Kidney (tissue), 14 donors: Measurements from ENCODE around the gene NBEA. TPM values are rescaled to one million over a fixed set of nuclear protein-coding genes. Genes with fewer than 3 reads are reported as not detected.

Experiments used
- DNase-seq, 5 donors: peaks; one replicate each; pipeline ENCODE4 v3.0.0-alpha.2; 2013 to 2020
- FAIRE-seq: peaks from 2 replicates; lab custom pipeline; 2012; peaks lifted over from hg19 to GRCh38; lab: Jason Lieb, UNC
- H3K27ac ChIP-seq, 2 donors: one replicate each; pipeline ENCODE4 v1.7.0; 2013; ENCODE audit warnings: low read depth in 2 of 2, low read length in 2 of 2, inconsistent platforms in 1 of 2
- H3K27me3 ChIP-seq: one replicate; pipeline ENCODE4 v1.7.1; 2013; ENCODE audit warnings: low read length, inconsistent platforms; ENCODE audit not compliant: control insufficient read depth, insufficient read depth
- H3K36me3 ChIP-seq, 3 donors: one replicate each; pipeline versions ENCODE4 v1.7.0 to v1.7.1; 2013; ENCODE audit warnings: low read length in 3 of 3, control low read depth in 1 of 3, inconsistent platforms in 1 of 3; ENCODE audit not compliant: insufficient read depth in 3 of 3, control insufficient read depth in 2 of 3
- H3K4me1 ChIP-seq, 3 donors: one replicate each; pipeline versions ENCODE4 v1.7.0 to v1.7.1; 2013; ENCODE audit warnings: low read length in 3 of 3, inconsistent platforms in 1 of 3, low read depth in 1 of 3; ENCODE audit not compliant: control insufficient read depth in 2 of 3, insufficient read depth in 2 of 3
- H3K4me3 ChIP-seq, 3 donors: one replicate each; pipeline versions ENCODE4 v1.7.0 to v1.8.1; 2013; ENCODE audit warnings: low read length in 3 of 3, control low read depth in 1 of 3, inconsistent platforms in 1 of 3
- H3K9ac ChIP-seq, 3 donors: one replicate each; pipeline versions ENCODE4 v1.7.0 to v1.7.1; 2013; ENCODE audit warnings: low read length in 3 of 3, control low read depth in 1 of 3, inconsistent platforms in 1 of 3
- H3K9me3 ChIP-seq, 3 donors: one replicate each; pipeline versions ENCODE4 v1.7.0 to v1.7.1; 2013; ENCODE audit warnings: low read length in 3 of 3, control low read depth in 1 of 3, inconsistent platforms in 1 of 3; ENCODE audit not compliant: control insufficient read depth in 2 of 3, insufficient read depth in 1 of 3
- intact Hi-C: fragments of 100-400 bp; cut with DNase I; formaldehyde crosslinking; loops from one replicate; pipeline ENCODE4 v1.11.1; 2022
- polyA plus RNA-seq: library from polyadenylated mRNA; stranded (reverse); fragments of 350-450 nt; fragmentation: Illumina TruSeq; extraction: RNeasy Lipid Tissue Mini Kit (QIAGEN cat#74804); gene quantifications from one replicate; pipeline ENCODE4 v1.2.3, GENCODE V29; 2014; ENCODE audit warnings: low read depth, low replicate concordance; ENCODE audit not compliant: insufficient read depth
- total RNA-seq: library from RNA; stranded (reverse); fragmentation: NEBNext Ultra II Directional; extraction: Animal tissue kit (Norgen Biotek cat#: 25700); gene quantifications from one replicate; pipeline ENCODE4 v1.2.1, GENCODE V29; 2021
- TF ChIP-seq, protein P1 (sequence below): IDR thresholded peaks from 3 replicates; pipeline ENCODE4 v1.5.1; 2012; ENCODE audit warnings: mild to moderate bottlenecking, moderate library complexity, borderline replicate concordance; ENCODE audit not compliant: insufficient read depth; ENCODE audit errors: extremely low read depth
- donor health status: control.
- donor health status: control.
- donor health status: control.
- donor health status: control.
- donor health status: control.
- donor health status: DM: yes; HTN: yes; CAD: no.
- donor health status: Normal renal cell carcinoma (clear cell type).

The NBEA gene
- total and polyA plus RNA-seq, 2 donors from 2014 or later = 4.7 to 14.6 TPM

- TF ChIP-seq, protein P1, sequence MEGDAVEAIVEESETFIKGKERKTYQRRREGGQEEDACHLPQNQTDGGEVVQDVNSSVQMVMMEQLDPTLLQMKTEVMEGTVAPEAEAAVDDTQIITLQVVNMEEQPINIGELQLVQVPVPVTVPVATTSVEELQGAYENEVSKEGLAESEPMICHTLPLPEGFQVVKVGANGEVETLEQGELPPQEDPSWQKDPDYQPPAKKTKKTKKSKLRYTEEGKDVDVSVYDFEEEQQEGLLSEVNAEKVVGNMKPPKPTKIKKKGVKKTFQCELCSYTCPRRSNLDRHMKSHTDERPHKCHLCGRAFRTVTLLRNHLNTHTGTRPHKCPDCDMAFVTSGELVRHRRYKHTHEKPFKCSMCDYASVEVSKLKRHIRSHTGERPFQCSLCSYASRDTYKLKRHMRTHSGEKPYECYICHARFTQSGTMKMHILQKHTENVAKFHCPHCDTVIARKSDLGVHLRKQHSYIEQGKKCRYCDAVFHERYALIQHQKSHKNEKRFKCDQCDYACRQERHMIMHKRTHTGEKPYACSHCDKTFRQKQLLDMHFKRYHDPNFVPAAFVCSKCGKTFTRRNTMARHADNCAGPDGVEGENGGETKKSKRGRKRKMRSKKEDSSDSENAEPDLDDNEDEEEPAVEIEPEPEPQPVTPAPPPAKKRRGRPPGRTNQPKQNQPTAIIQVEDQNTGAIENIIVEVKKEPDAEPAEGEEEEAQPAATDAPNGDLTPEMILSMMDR = no peak
- Histone ChIP-seq H3K9ac (no peak overlapping the region), H3K4me3 (no peak overlapping the region), H3K27me3 (no peaks in the 10 kb centered on the region), H3K4me1 (no peaks in the 10 kb centered on the region), H3K9me3 (no peaks in the 10 kb centered on the region), H3K27ac (no peak overlapping the region), H3K36me3 (no peaks in the 10 kb centered on the region)
- FAIRE-seq (no peak), DNase-seq (no peak)
- intact Hi-C loops = no loop called here
Observed at GRCh38 chr13:35333157-35333556, 391.1 kb downstream of the NBEA start.

- FAIRE-seq = no peak
- no peaks in the 10 kb centered on the region for H3K4me1 ChIP-seq
- no peak overlapping the region for H3K9ac ChIP-seq
- H3K27me3 ChIP-seq = no peaks in the 10 kb centered on the region
- intact Hi-C loops = no loop called here
- H3K36me3 ChIP-seq = no peaks in the 10 kb centered on the region
- no peaks in the 10 kb centered on the region for H3K9me3 ChIP-seq
- DNase-seq = no peak
- no peak overlapping the region for H3K27ac ChIP-seq
- TF ChIP-seq, protein P1 = no peak
- H3K4me3 ChIP-seq = no peak overlapping the region
Observed at GRCh38 chr13:35342440-35342839, 400.4 kb downstream of the NBEA start.

GRCh38 chr13:35343417-35343816, 401.3 kb downstream of the NBEA start:
- no peak for DNase-seq
- no peaks in the 10 kb centered on the region for H3K9me3 ChIP-seq
- no peaks in the 10 kb centered on the region for H3K4me1 ChIP-seq
- no peaks in the 10 kb centered on the region for H3K36me3 ChIP-seq
- no peak overlapping the region for H3K4me3 ChIP-seq
- no peak for FAIRE-seq
- TF ChIP-seq, protein P1 = no peak
- intact Hi-C loops = no loop called here
- no peak overlapping the region for H3K9ac ChIP-seq
- H3K27ac ChIP-seq = no peak overlapping the region
- no peaks in the 10 kb centered on the region for H3K27me3 ChIP-seq

DNA sequence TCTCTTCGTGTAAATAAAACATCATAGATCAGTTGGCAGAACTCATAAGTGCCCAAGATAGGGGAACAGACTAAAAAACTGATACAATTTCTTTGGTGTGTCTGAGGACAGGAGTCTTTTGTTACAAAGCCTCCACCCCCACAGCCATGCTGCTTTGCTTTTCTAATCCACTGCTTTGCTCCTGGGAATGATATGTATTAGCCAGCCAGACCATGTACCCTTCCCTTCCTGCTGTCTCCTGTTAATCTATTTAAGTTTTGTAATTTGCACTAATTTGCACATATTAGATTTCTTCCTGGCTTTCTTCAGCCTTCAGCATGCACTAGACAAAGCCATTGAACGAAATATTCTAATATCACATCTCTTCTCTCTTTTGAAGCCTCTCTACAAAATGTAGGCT, 403.9 kb downstream of the NBEA start:
- H3K9me3 ChIP-seq = no peaks in the 10 kb centered on the region
- FAIRE-seq = no peak
- H3K9ac ChIP-seq = no peak overlapping the region
- intact Hi-C loops = no loop called here
- no peak for DNase-seq
- no peak overlapping the region for H3K4me3 ChIP-seq
- TF ChIP-seq, protein P1 = no peak
- H3K4me1 ChIP-seq = no peaks in the 10 kb centered on the region
- no peaks in the 10 kb centered on the region for H3K27me3 ChIP-seq
- H3K36me3 ChIP-seq = no peaks in the 10 kb centered on the region
- H3K27ac ChIP-seq = no peak overlapping the region
